ENCODE data around the gene IL11.

DNA sequence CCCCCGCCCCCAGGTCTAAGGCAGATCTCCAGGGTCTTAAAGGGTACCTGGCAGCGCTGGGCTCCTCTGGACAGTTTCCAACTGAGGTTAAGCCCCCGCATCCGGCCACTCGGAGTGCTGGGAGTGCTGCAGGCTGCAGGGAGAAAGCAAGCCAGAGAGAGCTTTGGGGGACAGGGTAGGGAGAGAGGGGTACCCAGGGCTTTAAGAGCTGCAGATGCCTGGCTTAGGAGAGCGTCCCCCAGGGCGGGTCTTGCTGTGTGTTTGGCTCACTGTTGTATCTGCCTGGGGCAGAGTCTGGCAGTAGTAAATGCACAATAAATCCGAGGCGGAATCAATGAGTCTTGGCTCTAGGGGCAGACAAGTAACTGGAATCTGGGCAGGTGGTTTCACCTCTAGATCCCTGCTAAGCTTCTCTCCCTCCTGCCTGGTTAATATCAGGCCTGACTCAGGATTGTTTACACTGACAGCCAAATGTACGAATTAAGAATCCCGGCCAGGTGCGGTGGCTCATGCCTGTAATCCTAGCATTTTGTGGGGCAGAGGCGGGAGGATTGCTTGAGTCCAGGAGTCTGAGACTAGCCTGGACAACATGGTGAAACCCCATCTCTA, 14.9 kb downstream of the IL11 start:
- TF ChIP-seq CTCF (IDR thresholded peaks at IDR 0.05) (no peak), POLR2A (IDR thresholded peaks at IDR 0.05) (no peak)
